Erythroblast (primary cell): Measurements from ENCODE around the gene MAP3K7CL.

Experiments
- GATA1 ChIP-seq: IDR thresholded peaks from 2 replicates; pipeline ENCODE4 v1.6.1; 2011; ENCODE audit warnings: low read depth, mild to moderate bottlenecking, control low read depth, low read length, moderate library complexity
- POLR2A ChIP-seq: IDR thresholded peaks from 2 replicates; pipeline ENCODE4 v1.6.1; 2011; ENCODE audit warnings: mild to moderate bottlenecking, low read length

- no peak for TF ChIP-seq POLR2A
- no peak for TF ChIP-seq GATA1
Observed at GRCh38 chr21:29121759-29122158, 8.7 kb upstream of the MAP3K7CL start.
